NCI-H1105 treated with DMSO at 0.1 percent for 48 hours (cell line): ENCODE measurements around the gene MTA3.
"Not testable (repeated sequence)": the region's sequence is repeated elsewhere in the genome, so short reads cannot be mapped to it uniquely, and the experiment has no call there.

Experiments
- DNase-seq: peaks from one replicate; lab custom pipeline; 2025; lab: John Stamatoyannopoulos, UW

MTA3 gene

GRCh38 chr2:42663106-42663780, 94.8 kb downstream of the MTA3 start:
- peak; percentile 59 for DNase-seq

GRCh38 chr2:42663828-42664227, 95.4 kb downstream of the MTA3 start:
- no peak for DNase-seq

GRCh38 chr2:42673989-42674579, 105.7 kb downstream of the MTA3 start:
- DNase-seq, result no peak

GRCh38 chr2:42675815-42676214, 107.4 kb downstream of the MTA3 start:
- DNase-seq, result no peak

- no peak for DNase-seq
These were observed 116.9 kb downstream of the MTA3 start for GRCh38 chr2:42685303-42685702.

GRCh38 chr2:42693013-42693615, 124.7 kb downstream of the MTA3 start:
- DNase-seq, result no peak

GRCh38 chr2:42693688-42694479, 125.5 kb downstream of the MTA3 start:
- no peak for DNase-seq

GRCh38 chr2:42696987-42697386, 128.6 kb downstream of the MTA3 start:
- no peak for DNase-seq

- no peak for DNase-seq
These were observed 130.5 kb downstream of the MTA3 start for GRCh38 chr2:42698940-42699339.

- DNase-seq, result no peak
These were observed 138.4 kb downstream of the MTA3 start for GRCh38 chr2:42706836-42707235.

GRCh38 chr2:42708179-42708578, 139.7 kb downstream of the MTA3 start:
- DNase-seq, result no peak

- no peak for DNase-seq
These were observed 143.5 kb downstream of the MTA3 start for GRCh38 chr2:42711896-42712295.

- DNase-seq, result no peak
These were observed 144.5 kb downstream of the MTA3 start for GRCh38 chr2:42712934-42713333.

- DNase-seq, result no peak
These were observed 145.5 kb downstream of the MTA3 start for GRCh38 chr2:42713920-42714319.

- DNase-seq, result no peak
These were observed 146.3 kb downstream of the MTA3 start for GRCh38 chr2:42714686-42715085.

- DNase-seq, result no peak
These were observed 153.5 kb downstream of the MTA3 start for GRCh38 chr2:42721898-42722297.

GRCh38 chr2:42722320-42723190, 154.1 kb downstream of the MTA3 start:
- DNase-seq, result peak; percentile 24

- no peak for DNase-seq
These were observed 155.0 kb downstream of the MTA3 start for GRCh38 chr2:42723465-42723864.

- no peak for DNase-seq
These were observed 156.5 kb downstream of the MTA3 start for GRCh38 chr2:42724886-42725285.

- DNase-seq, result no peak
These were observed 157.2 kb downstream of the MTA3 start for GRCh38 chr2:42725657-42726056.

GRCh38 chr2:42726680-42727079, 158.2 kb downstream of the MTA3 start:
- no peak for DNase-seq

GRCh38 chr2:42731316-42731715, 162.9 kb downstream of the MTA3 start:
- DNase-seq, result not testable (repeated sequence)
